ENCODE results near the gene PEAR1. TPM values are rescaled to one million over a fixed set of nuclear protein-coding genes. Genes with fewer than 3 reads are reported as not detected.

Gene PEAR1
- total RNA-seq, 1 donor, result 17.0 TPM

- Histone ChIP-seq H3K27me3 (ENCODE audit: insufficient read depth, low read length) (peaks cover 23% of the 10 kb centered on the region), H3K4me2 (ENCODE audit: insufficient read depth, low read length) (peak overlapping the region; percentile 72), H3K36me3 (ENCODE audit: insufficient read depth, low read length) (no peaks in the 10 kb centered on the region), H3K79me2 (ENCODE audit: insufficient read depth, low read length) (no peaks in the 10 kb centered on the region), H3K4me3 (ENCODE audit: insufficient read depth, low read length) (peak overlapping the region; percentile 64), H3K4me1 (ENCODE audit: insufficient read depth, low read length) (peaks cover 8% of the 10 kb centered on the region), H3K9me3 (ENCODE audit: low read depth, low read length) (no peaks in the 10 kb centered on the region), H4K20me1 (ENCODE audit: insufficient read depth, low read length) (no peaks in the 10 kb centered on the region), H2AFZ (ENCODE audit: low read length) (no peak overlapping the region), H3K27ac (ENCODE audit: low read depth, low read length) (no peak overlapping the region)
- no peak for TF ChIP-seq CTCF (IDR thresholded peaks at IDR 0.05; ENCODE audit: extremely low read depth, low read depth, low read length)
- no peak for DNase-seq (ENCODE audit: insufficient read length, low spot score, missing footprints)
These were observed 34.6 kb downstream of the PEAR1 start for GRCh38 chr1:156928043-156928602.

DNA sequence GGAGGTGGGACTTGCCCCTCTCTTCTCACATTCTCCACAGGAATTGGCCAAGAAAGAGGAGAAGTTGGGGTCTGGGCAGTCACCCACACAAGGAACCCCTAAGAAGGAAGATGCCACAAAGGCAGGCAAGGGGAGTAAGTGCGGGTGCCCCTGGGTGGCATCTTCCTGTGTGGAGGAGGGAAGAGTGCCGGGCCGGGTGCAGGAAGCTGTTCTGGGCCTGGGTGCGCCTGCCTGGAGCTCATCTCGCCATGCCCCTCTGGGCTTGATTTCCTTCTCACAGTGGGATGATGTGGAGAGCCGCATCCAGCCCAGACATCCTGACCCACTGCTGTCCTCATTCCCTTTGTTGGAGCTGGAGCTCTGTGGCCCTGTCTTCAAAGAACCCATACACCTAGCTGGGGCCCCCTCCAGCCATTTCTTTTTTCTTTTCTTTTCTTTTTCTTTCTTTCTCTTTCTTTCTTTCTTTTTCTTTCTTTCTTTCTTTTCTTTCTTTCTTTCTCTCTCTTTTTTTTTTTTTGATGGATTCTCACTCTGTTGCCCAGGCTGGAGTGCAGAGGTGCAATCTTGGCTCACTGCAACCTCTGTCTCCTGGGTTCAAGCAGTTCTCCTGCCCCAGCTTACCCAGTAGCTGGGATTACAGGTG lies 36.2 kb downstream of the PEAR1 start:
- DNase-seq (ENCODE audit: insufficient read length, low spot score, missing footprints), result peak; percentile 80
- TF ChIP-seq CTCF (IDR thresholded peaks at IDR 0.05; ENCODE audit: extremely low read depth, low read depth, low read length), result no peak

GRCh38 chr1:156930483-156930882 lies 37.0 kb downstream of the PEAR1 start:
- Histone ChIP-seq H3K79me2 (ENCODE audit: insufficient read depth, low read length) (no peaks in the 10 kb centered on the region), H3K36me3 (ENCODE audit: insufficient read depth, low read length) (peaks cover 8% of the 10 kb centered on the region), H3K27me3 (ENCODE audit: insufficient read depth, low read length) (peaks cover 7% of the 10 kb centered on the region), H3K27ac (ENCODE audit: low read depth, low read length) (no peak overlapping the region), H4K20me1 (ENCODE audit: insufficient read depth, low read length) (no peaks in the 10 kb centered on the region), H2AFZ (ENCODE audit: low read length) (no peak overlapping the region), H3K4me3 (ENCODE audit: insufficient read depth, low read length) (no peak overlapping the region), H3K4me1 (ENCODE audit: insufficient read depth, low read length) (peaks cover 8% of the 10 kb centered on the region), H3K4me2 (ENCODE audit: insufficient read depth, low read length) (no peak overlapping the region), H3K9me3 (ENCODE audit: low read depth, low read length) (no peaks in the 10 kb centered on the region)
- peak; percentile 53 for DNase-seq (ENCODE audit: insufficient read length, low spot score, missing footprints)
- no peak for TF ChIP-seq CTCF (IDR thresholded peaks at IDR 0.05; ENCODE audit: extremely low read depth, low read depth, low read length)

More for the DNA sequence above, 36.2 kb downstream of the PEAR1 start:
- Histone ChIP-seq H3K4me3 (ENCODE audit: insufficient read depth, low read length) (no peak overlapping the region), H2AFZ (ENCODE audit: low read length) (no peak overlapping the region), H4K20me1 (ENCODE audit: insufficient read depth, low read length) (no peaks in the 10 kb centered on the region), H3K4me1 (ENCODE audit: insufficient read depth, low read length) (peaks cover 8% of the 10 kb centered on the region), H3K27me3 (ENCODE audit: insufficient read depth, low read length) (peaks cover 12% of the 10 kb centered on the region), H3K36me3 (ENCODE audit: insufficient read depth, low read length) (peaks cover 3% of the 10 kb centered on the region), H3K4me2 (ENCODE audit: insufficient read depth, low read length) (no peak overlapping the region), H3K9me3 (ENCODE audit: low read depth, low read length) (no peaks in the 10 kb centered on the region), H3K79me2 (ENCODE audit: insufficient read depth, low read length) (no peaks in the 10 kb centered on the region), H3K27ac (ENCODE audit: low read depth, low read length) (no peak overlapping the region)

GRCh38 chr1:156931211-156931952 lies 37.9 kb downstream of the PEAR1 start:
- H3K4me1 ChIP-seq (ENCODE audit: insufficient read depth, low read length), result peaks cover 4% of the 10 kb centered on the region
- TF ChIP-seq CTCF (IDR thresholded peaks at IDR 0.05; ENCODE audit: extremely low read depth, low read depth, low read length), result no peak
- no peaks in the 10 kb centered on the region for H4K20me1 ChIP-seq (ENCODE audit: insufficient read depth, low read length)
- peak; percentile 76 for DNase-seq (ENCODE audit: insufficient read length, low spot score, missing footprints)
- no peak overlapping the region for H3K27ac ChIP-seq (ENCODE audit: low read depth, low read length)
- H3K9me3 ChIP-seq (ENCODE audit: low read depth, low read length), result no peaks in the 10 kb centered on the region
- H3K79me2 ChIP-seq (ENCODE audit: insufficient read depth, low read length), result no peaks in the 10 kb centered on the region
- no peak overlapping the region for H2AFZ ChIP-seq (ENCODE audit: low read length)
- peaks cover 13% of the 10 kb centered on the region for H3K36me3 ChIP-seq (ENCODE audit: insufficient read depth, low read length)
- peak overlapping the region; percentile 37 for H3K4me2 ChIP-seq (ENCODE audit: insufficient read depth, low read length)
- H3K27me3 ChIP-seq (ENCODE audit: insufficient read depth, low read length), result peaks cover 7% of the 10 kb centered on the region
- peak overlapping the region; percentile 39 for H3K4me3 ChIP-seq (ENCODE audit: insufficient read depth, low read length)

Data from osteoblast (primary cell).